GM18499 (cell line): ENCODE data around the gene MIF4GD.

Source experiments
- ATAC-seq: cut with Tn5 transposase; IDR thresholded peaks from one replicate; pipeline ENCODE4 v1.9.1; 2021; ENCODE audit warnings: moderate number of reproducible peaks; ENCODE audit not compliant: insufficient read depth, unreplicated experiment

The MIF4GD gene

DNA sequence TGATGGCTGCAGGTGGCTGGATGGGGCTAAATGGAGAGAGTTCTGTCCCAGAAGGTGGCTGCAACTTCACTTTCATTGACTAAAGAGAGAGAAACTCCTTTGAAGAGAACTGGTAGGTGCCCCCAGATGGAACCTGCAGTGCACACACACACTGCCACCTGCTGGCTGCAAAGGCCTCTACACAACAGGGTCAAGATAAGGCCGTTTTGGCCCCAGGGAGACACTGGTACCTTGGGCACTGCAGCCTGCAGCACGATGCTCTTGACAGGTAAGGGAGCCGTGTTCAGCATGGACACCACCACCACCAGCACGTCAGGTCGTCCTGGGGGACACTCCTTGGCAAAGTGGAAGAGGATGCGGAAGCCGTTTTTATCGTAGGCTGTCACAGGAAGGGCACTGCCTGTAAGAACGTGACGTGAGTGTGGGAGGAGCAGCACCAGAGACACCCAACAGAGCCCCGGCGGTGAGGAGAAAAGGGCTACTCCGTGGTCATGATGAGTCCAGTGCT is 32.3 kb downstream of the MIF4GD start:
- no peak for ATAC-seq

DNA sequence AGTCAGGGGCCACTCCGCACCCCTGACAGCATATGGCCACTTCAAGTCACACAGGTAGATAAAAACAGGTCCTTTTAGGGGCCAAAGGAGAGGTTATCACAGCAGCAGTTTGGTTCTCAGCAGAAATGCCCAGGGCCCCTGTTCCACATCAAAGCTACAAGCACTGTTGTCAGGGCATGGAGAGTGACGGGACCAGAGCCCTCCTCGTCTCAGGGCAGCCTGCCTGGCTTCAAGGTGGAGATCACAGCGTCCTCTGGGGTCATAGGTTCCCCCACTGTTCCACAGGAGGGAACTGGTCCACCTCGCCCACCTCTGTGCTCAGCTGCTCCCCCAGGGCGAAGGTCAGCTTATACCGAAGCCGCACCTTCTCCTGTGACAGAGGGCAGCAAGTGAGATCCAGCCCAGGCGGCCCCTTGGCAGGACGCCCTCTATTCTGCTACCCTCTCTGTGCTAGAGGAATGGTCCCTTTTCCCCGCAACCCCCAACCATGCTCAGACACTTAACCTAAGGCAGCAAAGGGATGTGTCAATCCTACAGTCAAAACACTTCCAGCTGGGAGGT is 32.9 kb downstream of the MIF4GD start:
- no peak for ATAC-seq

DNA sequence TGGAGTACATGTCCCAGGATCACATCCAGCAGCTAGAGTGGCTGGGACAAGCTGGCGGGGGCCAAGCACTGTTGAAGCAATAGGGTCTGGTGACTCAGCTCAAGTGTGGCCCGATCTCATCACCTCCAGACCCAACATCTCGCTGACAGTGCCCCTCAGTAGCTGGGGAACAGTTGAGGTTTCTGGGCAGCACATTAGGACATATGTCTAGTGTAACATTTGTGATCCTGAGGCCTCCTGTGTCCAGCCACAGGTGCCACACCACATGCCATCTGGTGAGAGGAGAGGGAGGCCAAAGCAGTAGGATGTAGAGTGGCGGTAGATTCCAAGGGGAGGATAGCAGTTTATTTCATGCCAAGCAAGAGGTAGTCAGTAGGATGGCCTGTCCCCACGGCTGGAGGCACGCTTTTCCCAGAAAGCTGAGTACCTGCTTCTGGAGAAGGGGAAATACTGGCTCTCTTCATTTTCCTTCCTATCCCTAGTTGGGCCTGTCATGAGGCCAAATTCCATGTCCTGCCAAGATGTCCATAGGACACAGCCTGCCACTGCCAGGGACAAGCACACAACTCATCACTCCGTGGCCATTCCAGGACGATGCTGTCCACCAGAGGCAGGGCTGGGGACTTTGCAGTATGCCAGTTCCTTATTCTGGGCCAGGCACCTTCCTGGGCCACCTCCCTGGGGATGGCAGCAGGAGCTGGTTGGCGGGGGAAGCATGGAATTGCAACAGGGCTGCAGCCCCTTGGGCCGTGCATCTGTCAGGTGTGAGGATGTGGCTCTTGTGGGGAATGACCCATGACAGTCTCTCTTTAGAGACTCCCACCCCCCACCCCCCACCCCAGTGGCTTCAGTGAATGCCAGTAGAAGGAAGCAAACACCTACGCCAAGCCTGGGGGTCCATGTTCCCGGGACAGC is 33.7 kb downstream of the MIF4GD start:
- ATAC-seq: no peak

DNA sequence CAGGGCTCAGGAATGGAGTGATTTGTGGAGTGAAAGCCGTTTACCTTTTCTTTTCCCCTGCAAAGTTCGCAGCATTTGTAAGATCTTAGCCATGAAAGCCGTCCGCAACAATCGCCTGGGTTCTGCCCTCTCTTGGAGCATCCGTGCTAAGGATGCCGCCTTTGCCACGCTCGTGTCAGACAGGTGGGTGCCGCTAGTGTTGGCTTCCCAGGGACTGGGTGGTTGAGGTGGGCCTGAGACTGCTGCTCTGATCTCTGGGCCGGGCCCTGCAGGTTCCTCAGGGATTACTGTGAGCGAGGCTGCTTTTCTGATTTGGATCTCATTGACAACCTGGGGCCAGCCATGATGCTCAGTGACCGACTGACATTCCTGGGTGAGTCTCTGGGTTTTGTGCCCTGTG is 38.2 kb downstream of the MIF4GD start:
- ATAC-seq: no peak

GRCh38 chr17:75231741-75232464 is 39.1 kb downstream of the MIF4GD start:
- ATAC-seq: no peak

- ATAC-seq: no peak
Measured at GRCh38 chr17:75231071-75231470, 40.0 kb downstream of the MIF4GD start.

DNA sequence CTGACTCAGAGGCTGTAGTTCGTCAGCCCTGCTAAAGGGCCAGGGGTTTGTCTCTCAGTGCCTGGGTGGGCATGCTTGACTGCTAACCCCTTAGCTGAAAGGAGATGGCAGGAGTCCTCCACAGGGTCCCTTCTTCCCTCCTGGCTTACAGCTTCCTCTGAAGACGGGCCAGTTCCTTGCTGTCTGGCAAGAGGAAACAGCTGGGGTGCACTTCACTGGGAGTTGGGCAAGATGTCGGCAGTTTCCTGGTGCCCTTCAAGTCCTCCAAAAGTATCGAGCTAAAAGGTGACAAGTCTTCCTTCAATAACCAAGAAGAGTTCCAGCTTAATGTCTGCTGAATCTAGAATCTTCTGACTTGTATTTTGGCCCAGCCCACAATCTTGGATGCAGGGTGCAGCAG is 42.2 kb downstream of the MIF4GD start:
- no peak for ATAC-seq

- no peak for ATAC-seq
Measured at GRCh38 chr17:75228305-75228704, 42.7 kb downstream of the MIF4GD start.

DNA sequence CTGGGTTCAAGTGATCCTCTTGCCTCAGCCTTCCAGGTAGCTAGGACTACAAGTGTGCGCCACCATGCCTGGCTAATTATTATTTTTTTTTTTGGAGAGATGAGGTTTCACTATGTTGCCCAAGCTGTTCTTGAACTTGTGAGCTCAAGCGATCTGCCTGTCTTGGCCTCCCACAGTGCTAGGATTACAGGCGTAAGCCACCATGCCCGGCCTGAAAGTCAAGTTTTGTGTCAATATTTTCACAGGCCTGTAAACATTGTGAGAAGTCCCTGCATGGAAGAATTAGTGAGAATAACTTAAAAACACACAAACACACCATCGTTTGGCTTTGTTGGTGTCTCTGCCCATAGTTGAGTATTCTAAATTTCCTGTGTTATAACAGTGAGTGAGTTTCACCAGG is 43.3 kb downstream of the MIF4GD start:
- no peak for ATAC-seq

GRCh38 chr17:75225016-75225415 is 46.0 kb downstream of the MIF4GD start:
- ATAC-seq: no peak

- no peak for ATAC-seq
Measured at GRCh38 chr17:75219815-75220214, 51.2 kb downstream of the MIF4GD start.

- ATAC-seq: no peak
Measured at GRCh38 chr17:75218131-75218530, 52.9 kb downstream of the MIF4GD start.
